ENCODE data around the gene ANO2. TPM values are rescaled to one million over a fixed set of nuclear protein-coding genes. Genes with fewer than 3 reads are reported as not detected.

The ANO2 gene
- total RNA-seq, 1 donor from 2014 or later = 20.1 TPM

DNA sequence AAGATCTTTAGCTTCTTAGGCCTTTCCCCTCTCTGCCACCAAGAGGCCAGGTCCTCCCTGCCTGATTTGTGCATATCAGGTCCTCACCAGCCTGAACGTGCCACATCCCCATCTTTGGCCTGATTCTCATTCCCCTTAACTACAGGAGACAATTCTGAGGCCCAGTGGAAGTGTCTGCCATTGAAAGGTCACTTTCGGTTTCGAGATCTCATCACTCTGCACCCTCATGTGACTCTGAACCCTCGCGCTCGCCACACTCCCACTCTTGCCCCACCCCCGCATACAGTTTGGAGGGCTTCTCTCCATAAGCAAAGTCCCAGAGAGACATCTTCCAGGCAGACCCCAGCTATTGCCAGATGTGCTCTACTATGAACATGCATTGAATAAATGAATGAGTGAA is 324.2 kb downstream of the ANO2 start:
- Histone ChIP-seq H3K27ac (no peak overlapping the region), H3K9me3 (no peaks in the 10 kb centered on the region), H3K27me3 (no peaks in the 10 kb centered on the region), H3K36me3 (no peaks in the 10 kb centered on the region), H3K4me1 (peaks cover 0 to 5% of the 10 kb centered on the region in 2 donors), H3K4me3 (no peak overlapping the region)
- DNase-seq (ENCODE audit: low spot score in 2 of 2) = no peak
- intact Hi-C loops (cut with DNase I) = no loop called here
- no peak for TF ChIP-seq CTCF (IDR thresholded peaks at IDR 0.05)

GRCh38 chr12:5619628-5620027 is 325.4 kb downstream of the ANO2 start:
- no peak for DNase-seq (ENCODE audit: low spot score in 2 of 2)
- Histone ChIP-seq H3K4me3 (no peak overlapping the region), H3K36me3 (no peaks in the 10 kb centered on the region), H3K4me1 (peaks cover 0 to 5% of the 10 kb centered on the region in 2 donors), H3K27ac (no peak overlapping the region), H3K9me3 (no peaks in the 10 kb centered on the region), H3K27me3 (no peaks in the 10 kb centered on the region)
- TF ChIP-seq CTCF (IDR thresholded peaks at IDR 0.05) = no peak
- intact Hi-C loops (cut with DNase I) = no loop called here

- Histone ChIP-seq H3K27ac (no peak overlapping the region), H3K4me3 (no peak overlapping the region), H3K9me3 (no peaks in the 10 kb centered on the region), H3K27me3 (no peaks in the 10 kb centered on the region), H3K4me1 (peaks cover 0 to 5% of the 10 kb centered on the region in 2 donors), H3K36me3 (no peaks in the 10 kb centered on the region)
- no peak for TF ChIP-seq CTCF (IDR thresholded peaks at IDR 0.05)
- intact Hi-C loops (cut with DNase I) = no loop called here
- DNase-seq (ENCODE audit: low spot score in 2 of 2) = no peak
Observed at GRCh38 chr12:5616854-5617253, 328.2 kb downstream of the ANO2 start.

- no peak for TF ChIP-seq CTCF (IDR thresholded peaks at IDR 0.05)
- no peak for DNase-seq (ENCODE audit: low spot score in 2 of 2)
- H3K4me1 ChIP-seq = no peaks in the 10 kb centered on the region
- H3K27ac ChIP-seq = no peak overlapping the region
- H3K9me3 ChIP-seq = no peaks in the 10 kb centered on the region
- no peaks in the 10 kb centered on the region for H3K36me3 ChIP-seq
- H3K27me3 ChIP-seq = no peaks in the 10 kb centered on the region
- no peak overlapping the region for H3K4me3 ChIP-seq
- intact Hi-C loops (cut with DNase I) = no loop called here
Observed at GRCh38 chr12:5615760-5616159, 329.3 kb downstream of the ANO2 start.

GRCh38 chr12:5614256-5614655 is 330.8 kb downstream of the ANO2 start:
- Histone ChIP-seq H3K9me3 (no peaks in the 10 kb centered on the region), H3K4me1 (no peaks in the 10 kb centered on the region), H3K27ac (no peak overlapping the region), H3K4me3 (no peak overlapping the region), H3K27me3 (no peaks in the 10 kb centered on the region), H3K36me3 (no peaks in the 10 kb centered on the region)
- no peak for TF ChIP-seq CTCF (IDR thresholded peaks at IDR 0.05)
- no peak for DNase-seq (ENCODE audit: low spot score in 2 of 2)
- intact Hi-C loops (cut with DNase I) = no loop called here

Measured in ascending aorta (tissue), 2 donors.